Stimulated activated CD4-positive, alpha-beta T cell treated with anti-CD3 and anti-CD28 coated beads, Interleukin-4, amount 100 ng/mL, for 48 hours (primary cell): ENCODE data around the gene RYR3.

ENCODE experiments used
- DNase-seq, 2 donors: peaks; one replicate each; pipeline ENCODE4 v3.0.0-alpha.2; 2020; ENCODE audit warnings: low read depth in 2 of 2

Gene RYR3

GRCh38 chr15:33384307-33384706 is 73.5 kb downstream of the RYR3 start:
- DNase-seq, result no peak

DNA sequence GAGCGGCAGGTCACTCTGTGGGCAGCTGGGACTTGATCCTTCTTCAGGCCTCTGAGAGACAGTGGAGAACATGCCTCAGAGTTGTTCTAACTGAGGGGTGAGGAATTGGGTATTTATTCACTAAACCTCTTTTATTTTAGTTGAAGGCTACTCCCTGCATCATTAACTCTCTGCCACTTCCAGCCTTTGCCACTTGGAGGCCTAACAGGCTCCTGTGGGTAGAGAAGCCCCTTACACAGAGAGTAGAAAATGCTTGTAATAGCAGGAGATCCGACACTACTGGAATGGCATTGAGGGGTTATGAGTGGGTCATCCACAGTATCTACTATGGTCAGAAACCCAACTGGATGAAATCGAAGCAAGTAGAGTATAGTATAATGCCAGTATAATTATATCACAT is 81.7 kb downstream of the RYR3 start:
- DNase-seq, result no peak

GRCh38 chr15:33393546-33393945 is 82.8 kb downstream of the RYR3 start:
- DNase-seq, result no peak

DNA sequence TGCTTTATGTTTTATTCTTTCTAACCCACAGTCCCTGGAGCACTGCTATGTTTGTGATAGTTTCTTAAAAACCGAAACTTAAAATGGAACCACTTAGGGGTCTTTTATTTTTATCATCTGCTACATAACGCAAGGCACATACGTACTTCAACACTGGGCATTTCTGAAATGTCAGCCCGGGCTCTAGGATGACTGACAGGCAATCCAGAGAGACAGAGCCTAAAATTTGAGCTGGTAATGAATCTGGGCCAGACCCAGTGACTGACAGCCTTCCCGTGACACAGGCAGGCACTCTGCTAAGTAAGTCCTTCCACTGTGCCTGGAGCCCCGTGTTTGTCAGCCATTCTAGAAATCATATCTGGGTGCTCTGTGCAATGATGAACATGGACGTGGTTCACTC is 84.6 kb downstream of the RYR3 start:
- no peak for DNase-seq

GRCh38 chr15:33395846-33396245 is 85.1 kb downstream of the RYR3 start:
- DNase-seq, result no peak

- DNase-seq, result no peak
These were observed 85.7 kb downstream of the RYR3 start for GRCh38 chr15:33396475-33396874.

GRCh38 chr15:33398555-33398954 is 87.8 kb downstream of the RYR3 start:
- no peak for DNase-seq

DNA sequence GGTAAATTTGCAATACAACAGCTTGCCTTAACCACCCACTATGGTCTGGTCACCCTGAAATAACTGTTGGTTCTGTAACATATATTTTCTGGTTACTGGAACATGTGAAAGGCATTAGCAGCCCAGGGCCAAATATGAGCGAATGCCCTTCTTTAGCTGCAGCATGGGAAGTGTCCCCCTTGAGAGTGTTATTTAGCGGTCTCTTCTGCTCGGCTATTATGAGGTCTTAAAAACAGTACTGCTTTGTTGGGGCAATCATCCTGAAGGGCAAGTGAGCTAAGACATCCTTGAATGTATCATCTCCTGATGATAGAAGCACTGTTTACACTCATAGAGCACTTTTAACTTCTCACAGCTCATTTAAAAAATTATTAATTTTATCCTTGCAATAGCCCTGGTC is 90.2 kb downstream of the RYR3 start:
- DNase-seq, result no peak

DNA sequence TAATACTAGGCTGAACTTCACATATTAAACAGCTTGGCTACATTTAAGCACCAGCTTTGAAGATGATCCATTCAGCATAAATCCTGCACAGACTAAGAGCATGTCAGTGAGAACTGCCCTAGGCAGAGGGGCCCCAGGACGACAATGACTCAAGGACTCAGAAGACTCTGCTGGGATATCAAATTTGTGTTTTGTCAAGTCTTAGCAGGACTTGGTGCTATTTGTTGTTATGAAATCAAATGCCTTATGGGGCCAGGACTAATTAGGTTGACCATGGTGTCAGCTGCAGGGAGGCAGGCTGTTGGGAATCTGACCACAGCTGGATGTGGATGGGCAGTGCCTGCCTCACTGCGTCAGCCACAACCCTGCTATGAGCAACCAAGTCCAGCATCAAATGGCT is 91.8 kb downstream of the RYR3 start:
- DNase-seq, result no peak

DNA sequence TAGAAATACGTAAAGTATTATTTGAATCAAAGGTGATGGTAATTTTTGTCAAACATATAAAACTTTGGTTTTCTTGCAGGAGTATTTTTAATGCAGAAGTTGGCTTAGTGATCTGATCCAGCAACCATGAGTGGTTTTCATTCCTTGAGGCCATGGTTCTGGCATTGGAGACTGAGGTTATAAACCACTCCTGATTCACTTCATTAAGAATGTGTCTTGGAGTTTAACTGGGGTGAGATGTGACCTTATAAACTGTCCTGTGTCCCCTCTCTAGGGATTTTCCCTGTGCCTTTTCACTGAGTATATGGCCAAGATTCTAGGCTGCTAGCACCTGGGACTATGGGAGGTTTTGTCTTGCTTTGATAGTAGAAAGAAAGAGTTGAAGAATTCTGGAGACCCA is 94.3 kb downstream of the RYR3 start:
- DNase-seq, result no peak

DNA sequence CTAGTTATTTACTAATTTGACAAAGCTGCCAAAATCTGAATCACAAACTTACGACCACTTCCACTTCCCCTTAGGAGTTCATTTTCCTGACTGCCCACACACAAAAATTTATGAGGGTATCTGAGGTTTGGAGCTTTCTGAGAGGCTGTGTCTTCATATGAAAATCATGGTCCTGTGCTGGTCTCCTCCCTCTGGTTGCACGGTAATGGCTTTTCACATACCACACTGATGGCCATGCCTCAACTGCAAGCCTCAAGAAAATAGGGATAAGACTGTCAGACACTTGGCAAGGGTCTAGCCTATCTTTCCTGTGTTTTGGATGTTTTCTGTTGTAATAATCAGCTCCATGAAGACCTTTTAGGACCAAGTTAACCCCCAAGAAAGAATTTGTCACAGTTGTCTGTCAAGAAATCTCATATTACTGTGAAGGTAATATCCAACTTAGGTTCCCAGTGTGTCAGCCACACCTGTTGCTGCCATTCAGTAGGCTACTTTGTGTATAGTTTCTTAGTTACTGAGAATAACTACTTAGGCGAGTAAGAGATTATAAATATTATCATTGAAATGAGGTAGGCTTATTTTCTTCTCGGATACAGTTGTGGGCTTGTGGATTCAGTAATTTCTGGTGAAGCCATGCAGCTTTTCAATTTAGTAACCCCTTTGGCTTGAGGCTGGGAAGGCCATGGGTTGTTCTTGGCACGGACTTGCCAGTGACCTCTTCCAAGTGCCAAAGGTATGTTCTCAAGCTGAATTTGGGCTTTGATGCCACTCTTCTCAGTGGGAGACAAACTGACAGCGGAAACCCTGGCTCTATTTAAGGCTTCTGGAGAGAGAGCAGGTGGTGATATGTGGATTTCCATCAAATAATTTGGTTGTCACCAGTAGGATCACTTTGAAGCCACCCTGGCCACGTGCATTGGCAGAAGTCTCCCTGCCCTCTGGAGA is 101.1 kb downstream of the RYR3 start:
- DNase-seq, result no peak

DNA sequence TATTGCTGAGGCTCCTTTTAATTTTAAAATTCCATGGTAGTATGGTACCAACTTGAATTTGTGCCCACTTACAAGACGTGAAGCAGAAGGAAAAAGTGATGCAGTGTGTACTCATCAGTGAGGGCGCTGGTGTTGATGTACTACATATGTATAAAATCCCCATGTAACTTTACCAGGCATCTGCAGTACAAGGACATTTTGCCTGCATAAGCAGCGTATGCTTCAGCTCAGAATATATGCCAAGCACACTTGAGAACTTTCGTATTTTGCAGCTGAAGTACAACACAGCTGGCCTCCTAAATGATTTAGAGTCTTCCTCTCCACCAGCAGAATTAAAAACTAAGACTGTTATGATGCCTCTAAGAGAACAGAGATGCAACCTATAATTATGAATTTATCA is 108.9 kb downstream of the RYR3 start:
- DNase-seq, result no peak

GRCh38 chr15:33424025-33424424 is 113.3 kb downstream of the RYR3 start:
- DNase-seq, result no peak

DNA sequence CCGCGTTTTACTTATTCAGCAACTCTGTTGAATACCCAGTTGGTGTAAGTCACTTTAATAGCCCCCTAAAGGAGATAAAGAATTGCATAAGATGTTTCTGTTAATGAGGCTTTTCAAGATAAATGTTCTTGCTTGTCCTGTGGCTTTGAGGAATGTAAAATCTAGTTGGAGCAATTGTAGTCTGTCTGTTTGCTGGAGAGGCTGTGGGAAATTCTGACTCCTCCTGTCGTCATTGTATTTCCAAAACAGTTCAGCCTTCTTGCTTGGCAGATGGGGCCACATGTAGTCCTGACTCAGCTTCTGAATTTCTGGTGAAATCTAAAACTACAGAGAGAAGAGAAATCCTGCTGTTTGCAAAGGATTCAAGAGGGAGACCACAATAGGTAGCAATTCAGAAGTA is 114.4 kb downstream of the RYR3 start:
- DNase-seq, result no peak

GRCh38 chr15:33430577-33430976 is 119.8 kb downstream of the RYR3 start:
- no peak for DNase-seq

- DNase-seq, result no peak
These were observed 123.1 kb downstream of the RYR3 start for GRCh38 chr15:33433821-33434220.

- no peak for DNase-seq
These were observed 127.6 kb downstream of the RYR3 start for GRCh38 chr15:33438396-33438795.

DNA sequence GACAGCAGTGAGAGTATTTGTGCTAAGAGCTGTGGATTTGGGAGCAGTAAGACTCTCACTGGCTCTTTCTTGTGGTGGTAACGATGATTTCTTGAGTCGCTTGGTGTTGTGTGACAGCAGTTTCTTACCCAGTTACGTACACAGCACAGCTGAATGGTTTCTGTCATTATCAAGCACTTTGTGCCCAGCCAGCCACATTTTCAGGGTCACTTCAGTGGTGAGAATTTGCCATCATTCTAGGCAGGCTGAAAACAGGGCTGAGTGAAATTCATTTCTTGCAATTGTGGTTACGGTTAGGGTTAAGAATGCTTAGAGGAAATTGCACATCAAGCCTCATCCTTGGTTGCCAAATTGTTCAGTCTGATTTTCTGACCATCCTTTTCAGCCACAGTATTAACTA is 130.1 kb downstream of the RYR3 start:
- DNase-seq, result no peak

- no peak for DNase-seq
These were observed 131.7 kb downstream of the RYR3 start for GRCh38 chr15:33442449-33442848.

DNA sequence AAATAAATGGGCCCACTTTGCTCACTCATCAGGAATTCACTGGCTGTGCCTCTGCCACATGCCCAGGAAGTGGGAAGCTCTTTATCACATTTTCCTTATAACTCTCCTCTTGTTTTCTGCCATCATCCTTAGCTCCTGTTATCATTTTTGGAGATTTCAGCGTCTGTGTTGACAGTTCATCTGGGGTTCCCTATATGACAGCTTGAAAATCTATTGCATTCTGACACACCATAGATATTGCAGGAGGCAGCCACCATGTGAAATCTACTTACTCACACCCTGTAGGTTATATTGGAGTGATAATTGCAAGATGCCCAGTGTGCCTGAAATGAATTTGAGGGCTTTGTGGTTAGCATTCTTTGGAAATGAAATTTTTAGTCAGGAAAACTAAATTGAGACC is 132.9 kb downstream of the RYR3 start:
- no peak for DNase-seq

GRCh38 chr15:33445984-33446383 is 135.2 kb downstream of the RYR3 start:
- DNase-seq, result no peak

GRCh38 chr15:33448151-33448550 is 137.4 kb downstream of the RYR3 start:
- DNase-seq, result no peak

DNA sequence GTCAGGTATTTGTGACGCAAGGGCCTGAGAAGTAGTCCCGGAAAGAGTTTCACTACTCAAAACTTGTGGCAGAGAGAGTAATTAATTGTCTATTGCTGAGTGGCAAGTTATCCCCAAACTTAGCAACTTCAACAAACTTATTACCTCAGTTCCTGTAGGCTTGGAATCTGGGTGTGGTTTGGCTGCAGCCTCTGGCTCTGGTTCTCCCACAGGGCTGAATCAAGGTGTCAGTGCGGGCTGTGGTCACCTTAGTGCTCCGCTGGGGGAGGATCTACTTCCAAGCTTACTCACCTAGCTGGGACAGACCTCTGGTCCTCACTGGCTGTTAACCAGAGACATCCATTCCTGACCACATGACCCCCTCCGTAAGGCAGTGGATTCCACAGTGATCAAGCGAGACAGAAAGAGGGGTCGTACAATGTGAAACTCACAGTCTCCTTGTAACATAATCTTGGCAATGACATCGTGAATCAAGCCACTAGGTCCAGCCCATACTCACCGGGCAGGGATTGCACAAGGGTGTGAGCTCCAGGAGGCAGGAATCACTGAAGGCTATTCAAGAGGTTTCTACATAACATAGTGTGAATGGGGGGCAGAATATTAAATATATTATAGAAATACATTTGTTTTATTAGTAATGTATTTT is 138.3 kb downstream of the RYR3 start:
- no peak for DNase-seq
